IgD-negative memory B cell (primary cell): Measurements from ENCODE around the gene SORBS2. TPM values are rescaled to one million over a fixed set of nuclear protein-coding genes. Genes with fewer than 3 reads are reported as not detected.

Source experiments
- H3K27ac Mint-ChIP-seq, 3 donors: one replicate each; pipeline ENCODE4 v1.8.0; 2020 to 2022; ENCODE audit warnings: mild to moderate bottlenecking in 3 of 3, mixed read lengths in 3 of 3, moderate library complexity in 1 of 3
- H3K27me3 Mint-ChIP-seq: one replicate; pipeline ENCODE4 v1.8.0; 2021; ENCODE audit warnings: mixed read lengths
- H3K36me3 Mint-ChIP-seq: one replicate; pipeline ENCODE4 v1.8.0; 2020; ENCODE audit warnings: mild to moderate bottlenecking, mixed read lengths
- H3K4me1 Mint-ChIP-seq, 3 donors: one replicate each; pipeline ENCODE4 v1.8.0; 2020 to 2022; ENCODE audit warnings: mixed read lengths in 3 of 3, mild to moderate bottlenecking in 1 of 3
- H3K4me3 Mint-ChIP-seq, 4 donors: one replicate each; pipeline ENCODE4 v1.8.0; 2020 to 2022; ENCODE audit warnings: mild to moderate bottlenecking in 4 of 4, mixed read lengths in 4 of 4, moderate library complexity in 3 of 4
- H3K9me3 Mint-ChIP-seq, 3 donors: one replicate each; pipeline ENCODE4 v1.8.0; 2020 to 2021; ENCODE audit warnings: mixed read lengths in 3 of 3, mild to moderate bottlenecking in 1 of 3
- polyA plus RNA-seq: library from polyadenylated mRNA; unstranded; fragments of 300-500 nt; fragmentation: Illumina TruSeq; gene quantifications from one replicate; pipeline ENCODE4 v1.2.3, GENCODE V29; 2021

The SORBS2 gene
- polyA plus RNA-seq, 1 donor from 2014 or later, result not detected

GRCh38 chr4:185754961-185755360, 57.0 kb downstream of the SORBS2 start:
- Mint-ChIP-seq H3K4me1 (peaks cover 0 to 1% (median 0%) of the 10 kb centered on the region in 3 donors), H3K9me3 (peaks cover 0 to 4% (median 3%) of the 10 kb centered on the region in 3 donors), H3K27ac (no peak overlapping the region), H3K36me3 (no peaks in the 10 kb centered on the region), H3K27me3 (peaks cover 14% of the 10 kb centered on the region), H3K4me3 (no peak overlapping the region)

- H3K9me3 Mint-ChIP-seq, result peaks cover 0 to 4% (median 3%) of the 10 kb centered on the region in 3 donors
- no peaks in the 10 kb centered on the region for H3K4me1 Mint-ChIP-seq
- H3K27me3 Mint-ChIP-seq, result peaks cover 27% of the 10 kb centered on the region
- no peaks in the 10 kb centered on the region for H3K36me3 Mint-ChIP-seq
- H3K27ac Mint-ChIP-seq, result no peak overlapping the region
- H3K4me3 Mint-ChIP-seq, result no peak overlapping the region
These were observed 59.1 kb downstream of the SORBS2 start for GRCh38 chr4:185752872-185753271.

- Mint-ChIP-seq H3K27me3 (peaks cover 33% of the 10 kb centered on the region), H3K4me1 (no peaks in the 10 kb centered on the region), H3K4me3 (no peak overlapping the region), H3K9me3 (peaks cover 0 to 4% (median 3%) of the 10 kb centered on the region in 3 donors), H3K36me3 (peaks cover 1% of the 10 kb centered on the region), H3K27ac (no peak overlapping the region)
These were observed 62.1 kb downstream of the SORBS2 start for GRCh38 chr4:185749858-185750257.

- Mint-ChIP-seq H3K27ac (no peak overlapping the region), H3K4me3 (peak overlapping the region in 1 of 4 donors; percentile 45), H3K9me3 (peaks cover 0 to 2% (median 1%) of the 10 kb centered on the region in 3 donors), H3K36me3 (peaks cover 1% of the 10 kb centered on the region), H3K4me1 (peaks cover 0 to 1% (median 0%) of the 10 kb centered on the region in 3 donors), H3K27me3 (peaks cover 34% of the 10 kb centered on the region)
These were observed 63.0 kb downstream of the SORBS2 start for GRCh38 chr4:185748901-185749390.

GRCh38 chr4:185745891-185746290, 66.1 kb downstream of the SORBS2 start:
- no peak overlapping the region for H3K27ac Mint-ChIP-seq
- peaks cover 1% of the 10 kb centered on the region for H3K36me3 Mint-ChIP-seq
- H3K9me3 Mint-ChIP-seq, result peaks cover 0 to 2% (median 0%) of the 10 kb centered on the region in 3 donors
- peaks cover 0 to 3% (median 0%) of the 10 kb centered on the region in 3 donors for H3K4me1 Mint-ChIP-seq
- peaks cover 27% of the 10 kb centered on the region for H3K27me3 Mint-ChIP-seq
- no peak overlapping the region for H3K4me3 Mint-ChIP-seq

- Mint-ChIP-seq H3K27ac (no peak overlapping the region), H3K27me3 (peaks cover 24% of the 10 kb centered on the region), H3K36me3 (peaks cover 1% of the 10 kb centered on the region), H3K9me3 (peaks cover 0 to 2% (median 0%) of the 10 kb centered on the region in 3 donors), H3K4me3 (no peak overlapping the region), H3K4me1 (peaks cover 0 to 7% (median 3%) of the 10 kb centered on the region in 3 donors)
These were observed 67.0 kb downstream of the SORBS2 start for GRCh38 chr4:185744946-185745345.

GRCh38 chr4:185744488-185744862, 67.5 kb downstream of the SORBS2 start:
- H3K27ac Mint-ChIP-seq, result no peak overlapping the region
- peaks cover 21% of the 10 kb centered on the region for H3K27me3 Mint-ChIP-seq
- H3K9me3 Mint-ChIP-seq, result peaks cover 0 to 2% (median 0%) of the 10 kb centered on the region in 3 donors
- no peak overlapping the region for H3K4me3 Mint-ChIP-seq
- peaks cover 0 to 7% (median 7%) of the 10 kb centered on the region in 3 donors for H3K4me1 Mint-ChIP-seq
- peaks cover 1% of the 10 kb centered on the region for H3K36me3 Mint-ChIP-seq

- H3K4me1 Mint-ChIP-seq, result peaks cover 3 to 9% (median 7%) of the 10 kb centered on the region in 3 donors
- H3K27ac Mint-ChIP-seq, result no peak overlapping the region
- peak overlapping the region in 1 of 4 donors; percentile 47 for H3K4me3 Mint-ChIP-seq
- H3K27me3 Mint-ChIP-seq, result peaks cover 20% of the 10 kb centered on the region
- peaks cover 1% of the 10 kb centered on the region for H3K36me3 Mint-ChIP-seq
- peaks cover 0 to 2% (median 0%) of the 10 kb centered on the region in 3 donors for H3K9me3 Mint-ChIP-seq
These were observed 68.1 kb downstream of the SORBS2 start for GRCh38 chr4:185743722-185744487.

- peaks cover 11% of the 10 kb centered on the region for H3K27me3 Mint-ChIP-seq
- no peak overlapping the region for H3K27ac Mint-ChIP-seq
- peaks cover 0 to 2% (median 0%) of the 10 kb centered on the region in 3 donors for H3K9me3 Mint-ChIP-seq
- H3K36me3 Mint-ChIP-seq, result peaks cover 1% of the 10 kb centered on the region
- H3K4me3 Mint-ChIP-seq, result no peak overlapping the region
- H3K4me1 Mint-ChIP-seq, result peaks cover 6 to 9% (median 7%) of the 10 kb centered on the region in 3 donors
These were observed 69.2 kb downstream of the SORBS2 start for GRCh38 chr4:185742766-185743165.

- no peak overlapping the region for H3K27ac Mint-ChIP-seq
- H3K36me3 Mint-ChIP-seq, result no peaks in the 10 kb centered on the region
- peaks cover 0 to 2% (median 0%) of the 10 kb centered on the region in 3 donors for H3K9me3 Mint-ChIP-seq
- peaks cover 6 to 9% (median 7%) of the 10 kb centered on the region in 3 donors for H3K4me1 Mint-ChIP-seq
- H3K4me3 Mint-ChIP-seq, result peak overlapping the region in 1 of 4 donors; percentile 18
- peaks cover 7% of the 10 kb centered on the region for H3K27me3 Mint-ChIP-seq
These were observed 70.2 kb downstream of the SORBS2 start for GRCh38 chr4:185741795-185742194.

GRCh38 chr4:185740471-185740873, 71.5 kb downstream of the SORBS2 start:
- Mint-ChIP-seq H3K27ac (no peak overlapping the region), H3K9me3 (peaks cover 0 to 2% (median 0%) of the 10 kb centered on the region in 3 donors), H3K4me1 (peaks cover 6 to 9% (median 7%) of the 10 kb centered on the region in 3 donors), H3K4me3 (peak overlapping the region in 1 of 4 donors; percentile 86), H3K36me3 (no peaks in the 10 kb centered on the region), H3K27me3 (peaks cover 2% of the 10 kb centered on the region)

GRCh38 chr4:185738820-185739219, 73.2 kb downstream of the SORBS2 start:
- Mint-ChIP-seq H3K27ac (no peak overlapping the region), H3K36me3 (no peaks in the 10 kb centered on the region)

GRCh38 chr4:185738038-185738552, 73.9 kb downstream of the SORBS2 start:
- Mint-ChIP-seq H3K27me3 (no peaks in the 10 kb centered on the region), H3K9me3 (peaks cover 0 to 2% (median 0%) of the 10 kb centered on the region in 3 donors), H3K27ac (no peak overlapping the region)

More at GRCh38 chr4:185738820-185739219, 73.2 kb downstream of the SORBS2 start:
- H3K9me3 Mint-ChIP-seq, result peaks cover 0 to 2% (median 0%) of the 10 kb centered on the region in 3 donors
- peaks cover 16 to 20% (median 16%) of the 10 kb centered on the region in 3 donors for H3K4me1 Mint-ChIP-seq
- H3K27me3 Mint-ChIP-seq, result no peaks in the 10 kb centered on the region
- H3K4me3 Mint-ChIP-seq, result no peak overlapping the region

GRCh38 chr4:185737489-185738037, 74.4 kb downstream of the SORBS2 start:
- H3K27ac Mint-ChIP-seq, result no peak overlapping the region
- peaks cover 3% of the 10 kb centered on the region for H3K36me3 Mint-ChIP-seq
- no peaks in the 10 kb centered on the region for H3K27me3 Mint-ChIP-seq
- peaks cover 18 to 28% (median 20%) of the 10 kb centered on the region in 3 donors for H3K4me1 Mint-ChIP-seq
- H3K9me3 Mint-ChIP-seq, result peaks cover 0 to 2% (median 2%) of the 10 kb centered on the region in 3 donors
- no peak overlapping the region for H3K4me3 Mint-ChIP-seq

More at GRCh38 chr4:185738038-185738552, 73.9 kb downstream of the SORBS2 start:
- Mint-ChIP-seq H3K4me1 (peaks cover 18 to 27% (median 18%) of the 10 kb centered on the region in 3 donors), H3K4me3 (no peak overlapping the region), H3K36me3 (peaks cover under 1% of the 10 kb centered on the region)

GRCh38 chr4:185736882-185737281, 75.1 kb downstream of the SORBS2 start:
- peaks cover 0 to 4% (median 2%) of the 10 kb centered on the region in 3 donors for H3K9me3 Mint-ChIP-seq
- H3K36me3 Mint-ChIP-seq, result peaks cover 3% of the 10 kb centered on the region
- H3K4me3 Mint-ChIP-seq, result no peak overlapping the region
- peaks cover 21 to 30% (median 23%) of the 10 kb centered on the region in 3 donors for H3K4me1 Mint-ChIP-seq
- H3K27me3 Mint-ChIP-seq, result peaks cover 3% of the 10 kb centered on the region
- H3K27ac Mint-ChIP-seq, result no peak overlapping the region
